CD4-positive, alpha-beta T cell treated with Interleukin-4 for 4 hours (primary cell): Measurements from ENCODE around the gene RCBTB2.

Experiments
- DNase-seq: peaks from one replicate; pipeline ENCODE4 v3.0.0-alpha.2; 2020

Gene RCBTB2

DNA sequence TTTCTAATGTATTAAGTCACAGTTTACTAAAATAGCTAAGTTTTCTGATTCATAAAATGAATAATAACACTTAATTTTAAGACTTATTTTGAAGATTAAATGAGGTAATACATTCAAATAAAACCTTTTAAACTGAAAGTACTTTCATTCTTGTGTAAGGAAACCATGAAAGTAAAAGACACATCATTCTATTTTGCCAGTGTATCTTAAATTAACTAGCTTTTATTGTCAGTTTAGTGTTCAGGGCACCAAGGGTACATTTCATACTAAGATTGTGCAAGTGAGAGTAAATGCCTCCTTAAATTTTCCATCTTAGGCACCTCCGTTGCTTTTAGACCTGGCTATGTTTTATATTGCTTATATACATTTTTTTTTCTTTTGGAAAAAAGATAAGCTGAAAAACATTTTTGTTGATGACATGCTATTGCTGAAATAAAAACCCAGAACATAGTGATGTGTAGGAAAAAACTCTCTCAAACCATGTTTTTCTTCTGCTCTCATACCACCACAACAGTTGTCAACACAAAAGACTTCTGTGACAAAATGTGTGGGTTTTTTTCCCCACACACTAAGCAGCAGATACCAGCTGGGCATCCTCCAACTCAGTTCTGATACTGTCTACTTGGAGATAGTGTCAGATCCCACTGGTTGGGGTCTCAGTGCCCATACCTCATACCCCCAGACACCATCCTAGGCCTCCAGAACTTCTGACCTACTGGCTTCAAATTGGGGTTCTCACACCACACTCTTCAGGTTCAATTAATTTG lies 89.3 kb downstream of the RCBTB2 start:
- DNase-seq: no peak
